ENCODE measurements around the gene PRKCA.

Gene PRKCA

GRCh38 chr17:66673668-66674276 lies 371.4 kb downstream of the PRKCA start:
- peak; percentile 85 for DNase-seq

- no peak for DNase-seq
Observed at GRCh38 chr17:66675273-66675990, 373.0 kb downstream of the PRKCA start.

- peak; percentile 26 for DNase-seq
Observed at GRCh38 chr17:66675991-66676371, 373.6 kb downstream of the PRKCA start.

GRCh38 chr17:66676421-66676820 lies 374.0 kb downstream of the PRKCA start:
- DNase-seq = no peak

- DNase-seq = no peak
Observed at GRCh38 chr17:66677201-66677981, 375.0 kb downstream of the PRKCA start.

- DNase-seq = no peak
Observed at GRCh38 chr17:66678061-66678460, 375.6 kb downstream of the PRKCA start.

GRCh38 chr17:66678827-66679226 lies 376.4 kb downstream of the PRKCA start:
- no peak for DNase-seq

- DNase-seq = no peak
Observed at GRCh38 chr17:66679631-66680517, 377.5 kb downstream of the PRKCA start.

GRCh38 chr17:66682283-66682682 lies 379.9 kb downstream of the PRKCA start:
- DNase-seq = peak; percentile 7

- DNase-seq = no peak
Observed at GRCh38 chr17:66684261-66684660, 381.8 kb downstream of the PRKCA start.

- no peak for DNase-seq
Observed at GRCh38 chr17:66684731-66685130, 382.3 kb downstream of the PRKCA start.

GRCh38 chr17:66686601-66687000 lies 384.2 kb downstream of the PRKCA start:
- no peak for DNase-seq

GRCh38 chr17:66687570-66688284 lies 385.3 kb downstream of the PRKCA start:
- no peak for DNase-seq

GRCh38 chr17:66689221-66689620 lies 386.8 kb downstream of the PRKCA start:
- DNase-seq = no peak

GRCh38 chr17:66690166-66690565 lies 387.8 kb downstream of the PRKCA start:
- no peak for DNase-seq

GRCh38 chr17:66691644-66692420 lies 389.4 kb downstream of the PRKCA start:
- DNase-seq = no peak

- no peak for DNase-seq
Observed at GRCh38 chr17:66692421-66692690, 389.9 kb downstream of the PRKCA start.

GRCh38 chr17:66695098-66695497 lies 392.7 kb downstream of the PRKCA start:
- no peak for DNase-seq

GRCh38 chr17:66698270-66698669 lies 395.9 kb downstream of the PRKCA start:
- DNase-seq = no peak

GRCh38 chr17:66701462-66701861 lies 399.0 kb downstream of the PRKCA start:
- no peak for DNase-seq

- no peak for DNase-seq
Observed at GRCh38 chr17:66702106-66702936, 399.9 kb downstream of the PRKCA start.
